Thyroid gland (tissue), 4 donors: ENCODE measurements around the gene ADAMTS9. TPM values are rescaled to one million over a fixed set of nuclear protein-coding genes. Genes with fewer than 3 reads are reported as not detected.

ENCODE experiments used
- DNase-seq, 2 donors: peaks; one replicate each; pipeline ENCODE4 v3.0.0-alpha.2; 2019
- H3K27ac ChIP-seq, 3 donors: fragments of 200-600 bp; sonication (generic); 1 replicate in 2 of 3; 2 replicates in 1 of 3; pipeline ENCODE4 v1.5.1; 2016 to 2019; ENCODE audit warnings: mild to moderate bottlenecking in 1 of 3, moderate library complexity in 1 of 3
- H3K27me3 ChIP-seq: fragments of 200-600 bp; sonication (generic); one replicate; pipeline ENCODE4 v1.5.1; 2019
- H3K36me3 ChIP-seq, 2 donors: fragments of 200-600 bp; sonication (generic); one replicate each; pipeline ENCODE4 v1.5.1; 2016 to 2019
- H3K4me1 ChIP-seq, 2 donors: fragments of 200-600 bp; sonication (generic); one replicate each; pipeline ENCODE4 v1.5.1; 2017 to 2019
- H3K4me3 ChIP-seq, 3 donors: fragments of 200-600 bp; sonication (generic); replicated peaks in 1 of 3; 1 replicate in 2 of 3; 2 replicates in 1 of 3; pipeline ENCODE4 v1.5.1; 2016; ENCODE audit warnings: mild to moderate bottlenecking in 1 of 3
- H3K9me3 ChIP-seq: fragments of 200-600 bp; sonication (generic); one replicate; pipeline ENCODE4 v1.5.1; 2017
- POLR2A ChIP-seq, 2 donors: fragments of 450-650 bp; IDR thresholded peaks; one replicate each; pipeline ENCODE4 v1.6.1; 2017; ENCODE audit warnings: antibody characterized with exemption in 2 of 2, mild to moderate bottlenecking in 2 of 2, moderate library complexity in 1 of 2
- WGBS, 2 donors: methylation state at CpG; one replicate each; pipeline ENCODE4 v1.1.5; 2017; 5-methylcytosine and 5-hydroxymethylcytosine counted together
- intact Hi-C: fragments of 100-400 bp; cut with DNase I; formaldehyde crosslinking; loops from one replicate; pipeline ENCODE4 v1.15.1; 2023
- total RNA-seq, 4 donors: library from RNA; depleted of rRNA; stranded (reverse); fragments of >200 nt; gene quantifications; one replicate each; pipeline ENCODE4 v1.2.3, GENCODE V29; 2016
- TF ChIP-seq, protein P1 (sequence below), 6 experiments: fragments of 200-600 bp in 3 of 6; fragments of 450-650 bp in 3 of 6; sonication (generic) in 3 of 6; IDR thresholded peaks; one replicate each; pipeline ENCODE4 v1.5.1; 2016 to 2019; ENCODE audit warnings: antibody characterized with exemption in 6 of 6, mild to moderate bottlenecking in 2 of 6, inconsistent platforms in 1 of 6, moderate library complexity in 1 of 6

Gene ADAMTS9
- total RNA-seq, 4 donors from 2014 or later: 20.2 to 142 (median 74.9) TPM

DNA sequence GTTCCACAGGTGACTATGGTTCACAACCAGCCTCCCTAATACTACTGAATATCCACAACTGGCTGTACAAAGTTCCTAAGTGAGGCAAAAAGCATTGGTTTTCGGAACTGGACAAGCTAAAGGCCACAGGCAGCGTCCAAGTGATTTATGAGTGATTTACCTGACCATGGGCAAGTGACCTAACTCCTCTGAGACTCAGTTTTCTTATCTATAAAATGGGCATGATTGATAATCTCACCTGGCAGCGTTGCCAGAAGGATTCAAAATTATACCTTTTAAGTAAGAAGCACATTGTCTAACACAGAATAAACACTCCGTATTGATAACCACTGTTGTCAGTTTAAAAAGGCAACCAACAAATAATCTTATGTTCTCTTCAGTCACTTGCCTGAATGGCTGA, 29.8 kb downstream of the ADAMTS9 start:
- DNase-seq: no peak
- H3K27ac ChIP-seq: no peak overlapping the region

DNA sequence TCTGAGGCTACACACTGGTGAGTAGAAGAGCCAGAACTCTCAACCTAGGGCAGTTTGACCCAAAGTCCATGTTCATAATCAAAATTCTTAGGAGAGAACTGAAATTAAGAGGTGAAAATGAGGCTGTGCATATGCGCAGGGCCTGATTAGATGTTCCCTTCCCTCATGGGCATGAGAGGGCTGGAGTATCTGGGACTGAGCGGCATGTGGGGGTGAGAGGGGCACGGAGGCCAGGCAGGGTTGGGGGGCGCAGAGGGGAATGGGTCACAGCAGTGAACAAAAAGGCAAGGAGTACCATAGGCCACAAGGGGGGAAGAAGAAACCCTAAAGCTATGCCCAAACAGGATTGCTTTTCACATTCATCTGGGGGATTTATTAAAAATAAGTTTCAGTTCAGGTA, 31.3 kb downstream of the ADAMTS9 start:
- Histone ChIP-seq H3K27me3 (no peaks in the 10 kb centered on the region), H3K36me3 (peaks cover 0 to 8% of the 10 kb centered on the region in 2 donors), H3K4me1 (no peaks in the 10 kb centered on the region), H3K4me3 (no peak overlapping the region), H3K9me3 (no peaks in the 10 kb centered on the region), H3K27ac (no peak overlapping the region)
- TF ChIP-seq, protein P1, sequence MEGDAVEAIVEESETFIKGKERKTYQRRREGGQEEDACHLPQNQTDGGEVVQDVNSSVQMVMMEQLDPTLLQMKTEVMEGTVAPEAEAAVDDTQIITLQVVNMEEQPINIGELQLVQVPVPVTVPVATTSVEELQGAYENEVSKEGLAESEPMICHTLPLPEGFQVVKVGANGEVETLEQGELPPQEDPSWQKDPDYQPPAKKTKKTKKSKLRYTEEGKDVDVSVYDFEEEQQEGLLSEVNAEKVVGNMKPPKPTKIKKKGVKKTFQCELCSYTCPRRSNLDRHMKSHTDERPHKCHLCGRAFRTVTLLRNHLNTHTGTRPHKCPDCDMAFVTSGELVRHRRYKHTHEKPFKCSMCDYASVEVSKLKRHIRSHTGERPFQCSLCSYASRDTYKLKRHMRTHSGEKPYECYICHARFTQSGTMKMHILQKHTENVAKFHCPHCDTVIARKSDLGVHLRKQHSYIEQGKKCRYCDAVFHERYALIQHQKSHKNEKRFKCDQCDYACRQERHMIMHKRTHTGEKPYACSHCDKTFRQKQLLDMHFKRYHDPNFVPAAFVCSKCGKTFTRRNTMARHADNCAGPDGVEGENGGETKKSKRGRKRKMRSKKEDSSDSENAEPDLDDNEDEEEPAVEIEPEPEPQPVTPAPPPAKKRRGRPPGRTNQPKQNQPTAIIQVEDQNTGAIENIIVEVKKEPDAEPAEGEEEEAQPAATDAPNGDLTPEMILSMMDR (IDR thresholded peaks at IDR 0.05): no peak
- TF ChIP-seq POLR2A (IDR thresholded peaks at IDR 0.05): no peak
- intact Hi-C loops: no loop called here
- WGBS, 2 donors: 94 to 97% methylated on average over 4 of the region's 4 CpGs
- no peak for DNase-seq

More for the DNA sequence above, 29.8 kb downstream of the ADAMTS9 start:
- WGBS, 2 donors: 95 to 97% methylated on average over 4 of the region's 4 CpGs
- TF ChIP-seq POLR2A (IDR thresholded peaks at IDR 0.05): no peak
- TF ChIP-seq, protein P1 (IDR thresholded peaks at IDR 0.05): no peak
- Histone ChIP-seq H3K4me3 (no peak overlapping the region), H3K9me3 (no peaks in the 10 kb centered on the region), H3K27me3 (no peaks in the 10 kb centered on the region), H3K4me1 (no peaks in the 10 kb centered on the region), H3K36me3 (peaks cover 0 to 8% of the 10 kb centered on the region in 2 donors)
- intact Hi-C loops: no loop called here

DNA sequence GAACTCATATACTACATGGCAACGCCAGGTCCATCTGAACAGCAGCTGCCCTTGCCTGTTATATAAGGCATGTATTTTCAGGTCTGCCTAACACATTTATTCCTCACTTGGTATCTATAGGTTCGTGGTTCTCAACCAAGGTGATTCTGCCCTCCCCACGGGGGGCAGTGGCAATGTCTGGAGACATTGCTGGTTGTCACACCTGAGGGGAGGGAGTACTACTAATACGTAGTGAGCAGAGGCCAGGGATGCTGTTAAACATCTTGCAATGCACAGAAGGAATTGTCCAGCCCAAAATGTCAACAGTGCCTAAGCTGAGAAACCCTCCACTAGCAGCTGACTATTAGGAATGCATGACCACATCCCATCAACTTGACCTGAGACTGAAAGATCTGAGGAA, 32.6 kb downstream of the ADAMTS9 start:
- WGBS, 2 donors: 84 to 92% methylated on average over 4 of the region's 4 CpGs
- no peaks in the 10 kb centered on the region for H3K4me1 ChIP-seq
- no peak overlapping the region for H3K27ac ChIP-seq
- DNase-seq: no peak
- no peaks in the 10 kb centered on the region for H3K9me3 ChIP-seq
- TF ChIP-seq, protein P1 (IDR thresholded peaks at IDR 0.05): no peak
- no peak for TF ChIP-seq POLR2A (IDR thresholded peaks at IDR 0.05)
- no peaks in the 10 kb centered on the region for H3K27me3 ChIP-seq
- H3K36me3 ChIP-seq: peaks cover 0 to 8% of the 10 kb centered on the region in 2 donors
- intact Hi-C loops: no loop called here
- no peak overlapping the region for H3K4me3 ChIP-seq

DNA sequence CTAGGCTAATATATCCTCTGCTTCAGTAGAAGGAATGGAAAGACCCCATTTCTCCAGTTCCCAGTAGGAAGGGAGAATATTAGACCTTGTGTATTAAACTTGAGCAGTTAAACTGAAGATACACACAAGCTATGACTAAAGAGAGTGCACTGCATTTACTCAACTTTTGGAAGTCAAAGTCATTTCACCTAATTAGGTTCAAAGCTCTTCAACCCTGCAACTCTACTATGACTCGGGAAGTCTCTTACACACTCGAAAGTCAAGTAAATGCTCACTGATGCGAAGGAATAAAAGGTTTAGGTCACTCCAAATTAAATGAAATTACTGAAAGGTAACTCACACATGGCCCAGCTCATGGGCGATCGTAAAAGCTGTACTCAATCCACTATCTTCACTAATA, 33.8 kb downstream of the ADAMTS9 start:
- Histone ChIP-seq H3K4me1 (no peaks in the 10 kb centered on the region), H3K36me3 (peaks cover 0 to 8% of the 10 kb centered on the region in 2 donors), H3K4me3 (no peak overlapping the region), H3K27ac (no peak overlapping the region), H3K27me3 (no peaks in the 10 kb centered on the region), H3K9me3 (no peaks in the 10 kb centered on the region)
- no peak for DNase-seq
- WGBS, 2 donors: 85 to 90% methylated on average over 5 of the region's 5 CpGs
- intact Hi-C loops: no loop called here
- TF ChIP-seq, protein P1 (IDR thresholded peaks at IDR 0.05): no peak
- no peak for TF ChIP-seq POLR2A (IDR thresholded peaks at IDR 0.05)

DNA sequence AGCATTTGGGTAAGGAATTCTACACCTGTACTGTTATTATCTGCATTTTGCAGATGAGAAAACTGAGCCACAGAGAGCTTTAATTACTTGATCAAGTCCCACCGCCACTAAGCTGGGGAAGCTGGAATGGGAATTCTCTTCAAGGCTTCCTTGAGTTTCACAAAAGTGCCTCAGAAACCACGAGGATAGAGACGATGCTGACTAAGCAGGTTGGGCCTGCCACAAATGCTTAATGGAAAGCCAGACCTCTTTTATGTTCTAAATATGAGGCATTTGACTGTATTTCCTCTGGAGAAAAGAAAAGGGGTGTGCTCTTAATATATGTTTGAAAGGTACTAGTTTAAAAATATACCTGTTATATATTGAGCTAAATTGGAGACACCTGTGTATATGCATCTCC, 34.7 kb downstream of the ADAMTS9 start:
- Histone ChIP-seq H3K9me3 (no peaks in the 10 kb centered on the region), H3K4me1 (no peaks in the 10 kb centered on the region), H3K27ac (no peak overlapping the region), H3K36me3 (peaks cover 0 to 3% of the 10 kb centered on the region in 2 donors), H3K4me3 (no peak overlapping the region), H3K27me3 (no peaks in the 10 kb centered on the region)
- 92 to 100% methylated on average over 3 of the region's 3 CpGs for WGBS, 2 donors
- intact Hi-C loops: no loop called here
- TF ChIP-seq, protein P1 (IDR thresholded peaks at IDR 0.05): no peak
- no peak for TF ChIP-seq POLR2A (IDR thresholded peaks at IDR 0.05)
- no peak for DNase-seq
